Pancreas (tissue), 10 donors: ENCODE data around the gene COL5A1. TPM values are rescaled to one million over a fixed set of nuclear protein-coding genes. Genes with fewer than 3 reads are reported as not detected.

Experiments used
- ATAC-seq, 4 donors: fragments of 200-7000 bp; cut with Tn5 transposase; one replicate each; pipeline versions ENCODE4 v1.8.0 to v1.9.1; 2020; ENCODE audit warnings: mild to moderate bottlenecking in 4 of 4, moderate library complexity in 4 of 4
- DNase-seq, 6 donors: peaks; one replicate each; pipeline ENCODE4 v3.0.0-alpha.2; 2020
- FAIRE-seq: peaks from 2 replicates; lab custom pipeline; 2012; peaks lifted over from hg19 to GRCh38; lab: Jason Lieb, UNC
- H3K27ac ChIP-seq, 4 donors: fragments of 200-600 bp; sonication (generic); 1 replicate in 3 of 4; 2 replicates in 1 of 4; pipeline versions ENCODE4 v1.5.0 to v1.8.0; 2020
- H3K27me3 ChIP-seq, 4 donors: fragments of 200-600 bp; one replicate each; pipeline ENCODE4 v1.8.0; 2021
- H3K36me3 ChIP-seq, 3 donors: fragments of 200-600 bp; sonication (generic) in 1 of 3; one replicate each; pipeline versions ENCODE4 v1.5.0 to v1.8.0; 2020 to 2021
- H3K4me1 ChIP-seq, 3 donors: fragments of 200-600 bp; one replicate each; pipeline ENCODE4 v1.8.0; 2021
- H3K4me3 ChIP-seq, 4 donors: fragments of 200-600 bp; sonication (generic) in 2 of 4; one replicate each; pipeline versions ENCODE4 v1.5.0 to v1.8.0; 2020 to 2021
- H3K9me3 ChIP-seq, 4 donors: fragments of 200-600 bp; one replicate each; pipeline ENCODE4 v1.8.0; 2021
- CTCF ChIP-seq, 4 donors: fragments of 200-600 bp; sonication (generic) in 3 of 4; IDR thresholded peaks; one replicate each; pipeline versions ENCODE4 v1.5.0 to v1.8.0; 2021; ENCODE audit warnings: antibody characterized with exemption in 4 of 4
- WGBS, 2 donors: extraction: QIAGEN DNeasy Blood & Tissue Kit; methylation state at CpG; one replicate each; pipeline ENCODE4 v1.1.7; 2013; 5-methylcytosine and 5-hydroxymethylcytosine counted together
- intact Hi-C, 3 donors: fragments of 100-400 bp; cut with DNase I; formaldehyde crosslinking; loops; one replicate each; pipeline versions ENCODE4 v1.11.1 to v1.14.2; 2022
- polyA plus RNA-seq, 2 donors: library from polyadenylated mRNA; stranded (reverse); fragments of 200-250 nt; gene quantifications; one replicate each; pipeline ENCODE4 v1.2.3, GENCODE V29; 2013
- total RNA-seq, 6 donors: library from RNA; stranded (reverse); fragmentation: NEBNext Ultra II Directional in 4 of 6; extraction: Animal tissue kit (Norgen Biotek cat#: 25700) in 4 of 6; gene quantifications; one replicate each; pipeline versions ENCODE4 v1.2.1 to v1.2.4, GENCODE V29; 2021 to 2023
- donor health status: healthy with polysubstance abuse.
- donor health status: DM: no; HTN: no; CAD: no; lungs with moderate emphysema.
- donor health status: DM: no; HTN: no; CAD: no.
- donor health status: control.
- donor health status: control.
- donor health status: Bipolar disorder and iron deficiency.
- donor health status: DM: yes; HTN: yes; CAD: no.
- donor health status: DM: no; HTN: no; CAD: no.
- donor health status: DM: no; HTN: no; CAD: no.
- donor health status: DM: yes; HTN: yes; CAD: no.

COL5A1 gene
- total and polyA plus RNA-seq, 8 donors, result 1.2 to 62.8 (median 3.5) TPM

- intact Hi-C loops, result no loop called here
- H3K36me3 ChIP-seq, result no peaks in the 10 kb centered on the region
- no peak for TF ChIP-seq CTCF (IDR thresholded peaks at IDR 0.05)
- H3K4me1 ChIP-seq, result no peaks in the 10 kb centered on the region
- no peak overlapping the region for H3K27ac ChIP-seq
- no peak for FAIRE-seq
- ATAC-seq, result no peak
- H3K9me3 ChIP-seq, result no peaks in the 10 kb centered on the region
- H3K4me3 ChIP-seq, result no peak overlapping the region
- DNase-seq, result peak in 2 of 6 donors; percentile 7 to 31
- WGBS, 2 donors, result 66 to 84% methylated on average over 2 of the region's 2 CpGs
- H3K27me3 ChIP-seq, result no peaks in the 10 kb centered on the region
These were observed 5.5 kb upstream of the COL5A1 start for GRCh38 chr9:134636149-134636507.

GRCh38 chr9:134637241-134637640 is 4.4 kb upstream of the COL5A1 start:
- Histone ChIP-seq H3K36me3 (no peaks in the 10 kb centered on the region), H3K27me3 (no peaks in the 10 kb centered on the region), H3K4me1 (no peaks in the 10 kb centered on the region), H3K4me3 (no peak overlapping the region), H3K9me3 (no peaks in the 10 kb centered on the region), H3K27ac (no peak overlapping the region)
- TF ChIP-seq CTCF (IDR thresholded peaks at IDR 0.05), result no peak
- no peak for ATAC-seq
- intact Hi-C loops, result no loop called here
- peak in 2 of 6 donors; percentile 4 to 30 for DNase-seq
- no peak for FAIRE-seq
- WGBS, 2 donors, result 39 to 61% methylated on average over 12 of the region's 12 CpGs

GRCh38 chr9:134637696-134638501 is 3.7 kb upstream of the COL5A1 start:
- H3K4me1 ChIP-seq, result no peaks in the 10 kb centered on the region
- no peak for FAIRE-seq
- no peaks in the 10 kb centered on the region for H3K36me3 ChIP-seq
- H3K9me3 ChIP-seq, result no peaks in the 10 kb centered on the region
- H3K4me3 ChIP-seq, result no peak overlapping the region
- DNase-seq, result peak in 3 of 6 donors; percentile 18 to 44 (median 33)
- no peaks in the 10 kb centered on the region for H3K27me3 ChIP-seq
- no peak for TF ChIP-seq CTCF (IDR thresholded peaks at IDR 0.05)
- intact Hi-C loops, result no loop called here
- WGBS, 2 donors, result 51 to 55% methylated on average over 23 of the region's 23 CpGs
- ATAC-seq, result no peak
- H3K27ac ChIP-seq, result no peak overlapping the region

- DNase-seq (peak in 1 of 6 donors; percentile 30), FAIRE-seq (no peak), ATAC-seq (no peak)
- Histone ChIP-seq H3K27ac (no peak overlapping the region), H3K27me3 (no peaks in the 10 kb centered on the region), H3K9me3 (no peaks in the 10 kb centered on the region), H3K36me3 (no peaks in the 10 kb centered on the region), H3K4me1 (no peaks in the 10 kb centered on the region), H3K4me3 (no peak overlapping the region)
- intact Hi-C loops, result no loop called here
- no peak for TF ChIP-seq CTCF (IDR thresholded peaks at IDR 0.05)
- WGBS, 2 donors, result 64 to 74% methylated on average over 13 of the region's 13 CpGs
These were observed 3.0 kb upstream of the COL5A1 start for GRCh38 chr9:134638502-134639090.

- no peak for TF ChIP-seq CTCF (IDR thresholded peaks at IDR 0.05)
- WGBS, 2 donors, result 68 to 90% methylated on average over 5 of the region's 5 CpGs
- Histone ChIP-seq H3K4me3 (no peak overlapping the region), H3K36me3 (no peaks in the 10 kb centered on the region), H3K4me1 (no peaks in the 10 kb centered on the region), H3K9me3 (no peaks in the 10 kb centered on the region), H3K27ac (no peak overlapping the region), H3K27me3 (no peaks in the 10 kb centered on the region)
- FAIRE-seq, result no peak
- ATAC-seq, result no peak
- DNase-seq, result no peak
- intact Hi-C loops, result no loop called here
These were observed 1.6 kb upstream of the COL5A1 start for GRCh38 chr9:134639994-134640393.
